GM21737 (cell line): ENCODE measurements around the gene FDCSP.
"Not testable (repeated sequence)": the region's sequence is repeated elsewhere in the genome, so short reads cannot be mapped to it uniquely, and the experiment has no call there.

ENCODE experiments used
- ATAC-seq: cut with Tn5 transposase; IDR thresholded peaks from one replicate; pipeline ENCODE4 v1.9.1; 2021; ENCODE audit warnings: mild to moderate bottlenecking, moderate library complexity; ENCODE audit not compliant: unreplicated experiment

The FDCSP gene

DNA sequence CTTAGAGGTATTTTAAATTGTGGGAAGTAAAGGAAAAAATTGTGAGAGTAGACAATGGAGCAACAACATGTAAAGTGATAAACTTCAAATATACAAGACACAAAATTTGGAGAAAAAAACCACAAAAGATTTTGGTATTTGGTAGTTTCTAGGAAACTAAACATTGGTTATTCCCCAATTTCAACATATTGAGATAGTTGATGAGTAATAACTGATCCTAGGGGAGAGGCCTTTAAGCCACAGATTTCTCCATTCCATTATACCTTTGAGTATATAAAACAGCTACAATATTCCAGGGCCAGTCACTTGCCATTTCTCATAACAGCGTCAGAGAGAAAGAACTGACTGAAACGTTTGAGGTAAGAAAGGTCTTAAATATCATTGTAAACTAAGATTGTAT, at the start of gene FDCSP:
Gene FDCSP (plus strand): TSS at position 301 of the 400 bp plus-strand sequence. CDS start 5,071 bp downstream, outside the sequence.
- no peak for ATAC-seq

DNA sequence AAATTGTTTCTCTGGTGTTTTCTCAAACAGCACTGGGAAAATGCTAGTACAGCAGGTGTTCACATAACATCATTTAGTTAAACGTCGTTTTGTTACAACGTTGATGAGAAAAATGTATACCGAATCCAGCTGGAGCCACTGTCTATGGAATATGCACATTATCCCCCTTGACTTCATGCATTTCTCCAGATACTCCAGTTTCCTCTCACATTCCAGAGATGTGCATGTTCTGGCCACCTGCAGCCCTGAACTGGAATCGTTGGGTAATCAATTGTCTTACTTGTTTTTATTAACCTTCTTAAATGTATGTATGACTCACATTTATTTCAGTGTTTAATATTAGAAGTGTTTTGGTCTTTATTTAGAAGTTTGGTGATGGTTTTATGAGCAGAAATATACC, 48.8 kb upstream of the FDCSP start:
- ATAC-seq: no peak

GRCh38 chr4:70178075-70178660, 47.8 kb upstream of the FDCSP start:
- ATAC-seq: no peak

DNA sequence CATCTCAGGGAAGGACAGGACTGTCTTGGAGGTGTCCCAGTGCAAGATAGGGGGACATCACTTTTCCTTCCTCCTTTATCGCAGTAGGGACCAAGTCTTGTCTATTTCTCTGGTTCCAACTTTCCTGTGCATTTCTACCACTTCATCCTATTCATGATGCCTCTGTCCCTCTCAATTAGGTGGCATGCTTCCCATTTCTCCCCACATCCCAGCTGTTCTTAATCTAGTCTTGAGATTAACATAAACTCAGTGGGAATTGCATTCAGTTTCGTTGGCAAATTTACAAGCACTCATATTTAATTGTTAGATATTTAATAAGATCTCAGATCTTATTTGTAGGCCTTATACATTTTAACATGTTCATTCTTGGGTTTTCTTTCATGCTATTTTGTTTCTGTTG, 46.1 kb upstream of the FDCSP start:
- ATAC-seq: no peak

GRCh38 chr4:70181864-70182263, 44.1 kb upstream of the FDCSP start:
- ATAC-seq: no peak

DNA sequence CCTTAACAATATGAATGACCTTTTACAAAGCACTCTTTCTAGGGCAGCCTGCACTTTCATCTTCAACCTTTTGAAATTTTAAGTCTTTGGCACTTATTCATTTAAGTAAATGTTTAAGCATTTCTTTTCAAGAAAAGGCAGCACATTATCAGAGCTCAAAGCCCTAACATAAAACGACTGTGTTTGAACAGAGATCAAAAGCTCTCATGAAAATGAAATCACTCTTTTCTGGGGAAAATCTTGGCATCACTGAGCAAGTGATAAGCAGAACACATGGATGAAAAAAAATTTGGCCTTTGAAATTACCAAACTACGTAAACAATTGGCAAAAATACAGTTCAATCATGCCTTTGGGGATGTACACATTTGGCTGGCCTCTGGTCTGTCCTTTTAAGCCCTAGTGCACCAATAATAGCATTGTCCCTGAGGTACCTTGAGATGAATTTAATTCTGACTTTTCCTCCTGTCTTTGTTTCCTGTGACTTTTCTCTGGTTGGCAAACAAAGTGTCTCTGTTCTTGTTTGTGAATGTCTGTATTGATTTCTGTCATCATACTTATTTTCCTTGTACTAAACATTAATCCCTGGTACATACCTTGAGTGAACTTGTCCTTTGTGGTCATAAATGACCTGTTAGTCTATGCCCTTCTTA, 43.3 kb upstream of the FDCSP start:
- no peak for ATAC-seq

DNA sequence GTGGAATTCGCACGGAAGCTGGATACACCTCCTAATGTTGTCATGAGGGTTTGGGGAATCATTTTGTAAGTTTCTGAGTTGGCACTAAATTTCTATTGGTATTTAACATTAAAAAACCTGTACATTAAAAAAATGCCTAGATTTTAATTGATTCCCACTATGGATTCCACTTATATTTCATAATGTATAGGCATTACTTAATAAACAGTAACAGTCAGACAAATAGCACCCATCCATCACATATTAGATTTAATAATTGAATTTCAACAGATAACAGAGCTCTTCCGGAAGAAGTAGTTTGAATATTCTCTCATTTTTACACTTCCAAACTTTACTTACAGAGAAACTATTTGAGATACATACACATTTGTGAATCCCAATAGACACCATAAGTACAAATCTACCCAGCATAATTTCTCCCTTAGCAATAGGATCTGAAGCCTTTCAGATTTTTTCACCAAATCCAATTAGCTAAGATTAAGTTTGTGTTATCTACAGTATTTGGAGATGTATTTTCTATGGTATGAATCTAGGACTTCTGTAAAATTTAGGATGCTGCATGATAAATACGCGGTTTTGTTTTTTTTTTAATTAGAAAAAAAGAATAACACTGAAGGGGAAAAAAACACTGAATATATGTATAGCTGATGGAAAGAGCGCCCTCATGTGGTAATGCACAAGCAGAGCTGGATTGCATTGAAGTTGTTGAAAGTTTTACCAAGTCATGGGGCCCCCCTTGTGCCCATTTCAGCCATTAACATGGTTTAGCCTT, 42.6 kb upstream of the FDCSP start:
- ATAC-seq: peak; percentile 76

- no peak for ATAC-seq
Observed at GRCh38 chr4:70183940-70184246, 42.0 kb upstream of the FDCSP start.

DNA sequence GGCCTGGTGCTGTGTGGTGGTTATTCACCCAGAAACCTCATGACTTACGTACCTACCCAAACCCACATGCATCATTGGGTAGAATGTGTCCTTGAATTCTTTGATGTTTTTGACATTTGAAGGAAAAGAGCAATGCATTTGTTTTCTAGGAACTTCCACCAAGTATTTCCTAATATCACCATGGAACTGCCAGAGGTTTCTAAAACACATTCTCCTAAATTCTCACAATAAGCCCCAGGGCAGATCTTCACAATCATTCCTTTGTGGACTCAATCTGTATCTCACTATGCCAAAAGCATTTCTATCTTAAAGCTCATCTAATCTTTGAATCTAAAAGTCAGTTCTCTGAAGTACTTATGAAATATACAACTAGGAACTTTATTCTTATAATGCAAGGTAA, 38.7 kb upstream of the FDCSP start:
- ATAC-seq: no peak

- ATAC-seq: no peak
Observed at GRCh38 chr4:70190579-70190978, 35.3 kb upstream of the FDCSP start.

DNA sequence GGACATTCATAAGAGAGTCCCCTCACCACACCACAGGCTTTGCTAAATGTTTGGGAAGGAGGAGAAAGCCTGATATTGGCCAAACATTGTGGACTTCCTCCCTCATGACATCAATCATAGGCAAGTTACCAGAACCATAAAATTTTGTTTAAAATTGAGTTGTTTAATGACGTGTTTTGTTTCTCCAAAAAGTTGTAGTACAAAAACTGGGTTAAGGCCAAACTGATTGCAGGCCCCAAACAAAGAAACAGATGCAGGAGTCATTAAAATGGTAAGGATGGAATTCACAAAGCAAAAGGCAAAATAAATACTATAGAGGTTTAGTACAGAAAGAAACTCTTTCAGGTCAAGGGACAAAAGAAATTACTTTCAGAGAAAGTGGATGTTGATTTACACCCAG, 34.3 kb upstream of the FDCSP start:
- no peak for ATAC-seq

DNA sequence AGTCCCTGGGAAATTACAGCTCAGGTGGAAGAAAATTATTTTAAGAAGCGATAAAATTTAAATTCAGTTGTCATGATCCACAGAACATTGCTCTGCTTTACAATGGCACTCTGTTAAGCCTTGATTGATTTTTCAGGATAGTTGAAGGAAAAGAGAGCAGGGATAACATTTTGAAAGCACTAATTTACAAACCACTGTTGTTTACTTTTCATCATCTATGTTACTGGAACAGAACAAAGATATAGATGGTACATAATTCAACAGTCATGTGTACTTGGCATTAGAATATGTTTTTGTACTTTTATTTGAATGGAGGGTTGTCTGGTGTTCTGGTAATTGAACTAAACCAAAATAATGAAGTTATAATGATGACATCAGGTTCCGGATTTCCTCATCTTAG, 33.0 kb upstream of the FDCSP start:
- no peak for ATAC-seq

DNA sequence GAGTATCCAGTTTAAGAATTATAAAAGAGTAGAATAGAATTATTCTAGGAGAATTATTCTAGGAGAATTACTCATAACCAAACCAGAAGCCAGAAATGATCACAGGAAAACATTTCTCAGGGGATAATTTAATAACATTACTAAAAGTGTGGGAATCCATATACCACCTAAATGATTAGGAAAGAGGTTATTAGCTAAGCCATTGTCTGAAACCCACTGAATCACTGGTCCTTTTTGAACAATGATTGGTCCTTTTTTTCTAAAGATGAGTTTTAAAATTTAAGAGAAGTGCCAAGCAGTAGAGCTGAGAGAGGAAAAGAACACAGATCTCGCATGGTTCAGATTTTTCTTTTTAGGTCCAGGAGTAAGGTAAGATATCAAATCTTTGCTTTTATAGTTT, 30.5 kb upstream of the FDCSP start, which contains the start of gene ODAM:
Gene ODAM (plus strand): TSS at position 301 of the 400 bp plus-strand sequence. CDS start 819 bp downstream, outside the sequence.
- ATAC-seq: no peak

- ATAC-seq: no peak
Observed at GRCh38 chr4:70196857-70197256, 29.1 kb upstream of the FDCSP start.

DNA sequence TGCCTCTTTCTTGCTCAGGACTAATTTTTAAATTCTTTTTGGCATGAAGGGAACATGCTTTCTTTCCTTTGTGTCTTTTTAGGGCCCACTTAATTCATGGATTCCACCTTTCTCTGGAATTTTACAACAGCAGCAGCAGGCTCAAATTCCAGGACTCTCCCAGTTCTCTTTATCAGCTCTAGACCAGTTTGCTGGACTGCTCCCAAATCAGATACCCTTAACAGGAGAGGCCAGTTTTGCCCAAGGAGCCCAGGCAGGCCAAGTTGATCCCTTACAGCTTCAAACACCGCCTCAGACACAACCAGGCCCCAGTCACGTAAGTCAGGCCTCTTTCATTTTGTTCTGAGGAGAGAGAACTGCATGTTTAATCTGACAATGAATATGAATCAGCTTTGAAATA, 28.1 kb upstream of the FDCSP start:
- no peak for ATAC-seq

DNA sequence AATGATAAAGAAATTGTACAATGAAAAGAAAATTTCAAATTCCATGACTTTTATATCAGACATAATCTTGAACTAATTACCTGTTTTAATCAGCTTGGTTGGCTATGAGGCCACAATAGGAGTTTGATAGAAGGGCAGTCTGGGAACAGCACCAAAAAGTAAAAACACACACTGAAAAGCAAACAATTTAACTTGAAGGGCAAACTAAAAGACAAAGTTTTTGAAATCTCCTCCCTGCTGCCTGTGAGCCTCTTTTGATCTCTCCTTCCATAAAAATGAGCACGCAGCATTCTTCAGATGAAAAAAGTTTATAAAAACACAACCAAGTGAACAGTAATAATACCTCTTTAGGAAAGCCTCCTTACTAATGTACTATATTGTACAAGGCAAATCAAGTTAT, 22.3 kb upstream of the FDCSP start:
- no peak for ATAC-seq

DNA sequence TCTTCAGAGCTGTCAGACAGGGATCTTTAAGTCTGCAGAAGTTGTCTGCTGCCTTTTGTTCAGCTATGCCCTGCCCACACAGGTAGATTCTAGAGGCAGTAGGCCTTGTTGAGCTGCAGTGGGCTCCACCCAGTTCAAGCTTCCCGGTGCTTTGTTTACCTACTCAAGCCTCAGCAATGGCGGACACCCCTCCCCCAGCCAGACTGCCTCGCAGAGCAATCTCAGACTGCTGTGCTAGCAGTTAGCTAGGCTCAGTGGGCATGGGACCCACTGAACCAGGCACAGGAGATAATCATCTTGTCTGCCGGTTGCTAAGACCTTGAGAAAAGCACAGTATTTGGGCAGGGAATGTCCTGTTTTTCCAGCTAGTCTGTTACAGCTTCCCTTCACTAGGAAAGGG, 13.2 kb upstream of the FDCSP start:
- ATAC-seq: not testable (repeated sequence)

GRCh38 chr4:70216109-70216508, 9.8 kb upstream of the FDCSP start:
- not testable (repeated sequence) for ATAC-seq

DNA sequence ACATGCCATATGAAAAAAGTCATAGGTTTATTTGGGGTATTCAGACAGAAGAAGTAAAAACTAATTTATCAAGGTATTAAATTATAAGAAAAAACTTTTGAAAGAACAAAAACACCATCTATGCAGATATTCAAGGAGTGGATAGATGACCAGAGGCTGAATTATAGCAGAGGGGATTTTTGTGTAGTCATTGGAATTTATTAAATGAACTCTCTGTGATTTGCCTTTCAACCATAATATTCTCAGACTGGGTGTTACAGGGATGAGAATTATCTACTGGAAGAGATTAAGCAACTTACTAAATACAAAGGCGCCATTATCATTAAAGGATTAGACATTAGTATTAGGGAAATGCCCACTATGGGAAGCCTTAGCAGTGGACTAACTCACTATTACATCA, 9.4 kb upstream of the FDCSP start:
- ATAC-seq: not testable (repeated sequence)

GRCh38 chr4:70221389-70221788, 4.5 kb upstream of the FDCSP start:
- not testable (repeated sequence) for ATAC-seq

DNA sequence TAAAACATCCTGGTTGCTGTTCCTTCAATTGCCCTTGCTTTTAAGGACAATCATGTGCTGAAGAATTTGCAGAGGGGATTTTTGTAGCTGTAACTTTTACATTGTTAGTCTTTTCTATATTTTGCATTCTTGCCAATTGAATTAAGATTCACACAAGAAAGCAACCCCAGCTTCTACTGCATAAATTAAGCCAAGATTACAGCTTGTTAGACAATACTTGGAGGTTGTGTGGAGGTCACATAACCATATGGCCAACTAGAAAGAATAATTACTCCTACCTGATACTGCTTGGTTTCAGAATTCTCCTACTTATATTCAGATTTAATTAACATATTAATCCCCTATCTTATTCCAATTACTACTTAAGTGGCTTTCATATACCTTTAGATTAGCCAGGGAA, 4.1 kb upstream of the FDCSP start:
- ATAC-seq: not testable (repeated sequence)

DNA sequence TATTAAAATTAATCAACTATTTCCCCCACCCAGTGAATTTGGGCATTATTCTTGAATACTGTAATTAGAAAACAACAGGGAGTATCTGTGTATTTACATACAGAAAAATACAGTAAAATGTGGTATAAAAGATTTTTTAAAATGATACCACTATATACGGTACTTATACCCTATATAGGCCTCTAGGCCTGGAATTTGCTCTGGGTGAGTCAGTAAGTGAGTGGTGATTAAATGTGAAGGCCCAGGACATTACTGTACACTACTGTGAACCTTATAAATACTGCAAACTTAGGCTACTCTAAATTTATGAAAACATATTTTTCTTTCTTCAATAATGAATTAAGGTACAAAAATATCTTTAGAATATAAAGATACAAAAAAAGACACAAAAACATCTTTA, 10.2 kb downstream of the FDCSP start:
- no peak for ATAC-seq
